Fibroblast of villous mesenchyme (primary cell): ENCODE results near the gene CD79A. TPM values are rescaled to one million over a fixed set of nuclear protein-coding genes. Genes with fewer than 3 reads are reported as not detected.

ENCODE experiments used
- DNase-seq: peaks from one replicate; pipeline ENCODE4 v3.0.0-alpha.2; 2010; ENCODE audit warnings: low read depth
- H3K4me3 ChIP-seq: 2 replicates; pipeline ENCODE4 v1.5.1; 2011; ENCODE audit warnings: low read depth, mild to moderate bottlenecking, low read length
- total RNA-seq: library from RNA; depleted of rRNA; stranded (reverse); fragments of >200 nt; gene quantifications from 2 replicates; pipeline ENCODE4 v1.2.3, GENCODE V29; 2012
- TF ChIP-seq, protein P1 (sequence below): IDR thresholded peaks from 2 replicates; pipeline ENCODE4 v1.5.1; 2012; ENCODE audit warnings: low read depth, mild to moderate bottlenecking, low read length; ENCODE audit not compliant: insufficient read depth

The CD79A gene
- total RNA-seq, result not detected in 2 replicates

DNA sequence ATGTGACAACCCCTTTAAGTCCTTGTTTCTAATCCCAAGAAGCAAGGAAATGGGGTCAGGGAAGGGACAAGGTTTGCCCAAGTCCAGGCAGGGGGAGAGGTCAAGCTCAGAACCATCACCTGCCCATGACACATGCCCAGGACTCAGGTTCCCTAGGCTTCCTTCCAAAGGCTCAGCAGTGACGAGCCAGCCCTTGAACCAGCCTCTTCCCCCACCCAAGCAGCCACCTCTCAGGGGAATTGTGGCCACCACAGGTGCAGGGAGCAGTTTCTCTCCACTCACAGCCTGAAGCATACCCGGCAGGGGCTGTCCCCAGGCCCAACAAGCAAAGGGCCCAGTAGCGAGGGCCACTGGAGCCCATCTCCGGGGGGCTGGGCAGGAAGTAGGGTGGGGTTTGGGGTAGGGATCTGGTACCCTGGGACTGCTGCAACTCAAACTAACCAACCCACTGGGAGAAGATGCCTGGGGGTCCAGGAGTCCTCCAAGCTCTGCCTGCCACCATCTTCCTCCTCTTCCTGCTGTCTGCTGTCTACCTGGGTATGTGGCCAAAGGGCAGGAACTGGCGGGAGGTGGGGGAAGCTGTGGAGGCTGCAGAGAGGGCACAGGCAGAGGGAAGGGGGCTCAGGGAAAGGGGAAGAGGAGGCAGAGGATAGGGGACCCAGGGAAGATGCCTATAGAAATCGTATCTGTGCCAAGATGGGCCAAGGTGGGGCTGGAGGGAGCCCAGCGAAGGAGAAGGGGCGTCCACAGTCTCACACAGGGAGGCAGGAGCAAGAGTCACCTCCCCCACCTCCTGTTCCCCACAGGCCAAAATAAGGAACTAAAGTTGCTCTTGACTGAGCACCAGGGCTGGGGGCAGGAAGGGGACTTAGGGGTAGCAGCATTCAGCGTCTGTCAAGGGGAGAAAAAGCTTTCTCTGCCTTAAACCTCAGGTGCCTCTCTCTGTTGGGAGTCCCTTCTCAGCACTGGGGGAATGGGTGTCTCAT lies at the start of gene CD79A:
Gene CD79A (plus strand): TSS at position 433 of the 986 bp plus-strand sequence. CDS start 26 bp downstream, at position 459.
- no peak for DNase-seq
- H3K4me3 ChIP-seq, result no peak within 1 kb of the TSS
- TF ChIP-seq, protein P1, sequence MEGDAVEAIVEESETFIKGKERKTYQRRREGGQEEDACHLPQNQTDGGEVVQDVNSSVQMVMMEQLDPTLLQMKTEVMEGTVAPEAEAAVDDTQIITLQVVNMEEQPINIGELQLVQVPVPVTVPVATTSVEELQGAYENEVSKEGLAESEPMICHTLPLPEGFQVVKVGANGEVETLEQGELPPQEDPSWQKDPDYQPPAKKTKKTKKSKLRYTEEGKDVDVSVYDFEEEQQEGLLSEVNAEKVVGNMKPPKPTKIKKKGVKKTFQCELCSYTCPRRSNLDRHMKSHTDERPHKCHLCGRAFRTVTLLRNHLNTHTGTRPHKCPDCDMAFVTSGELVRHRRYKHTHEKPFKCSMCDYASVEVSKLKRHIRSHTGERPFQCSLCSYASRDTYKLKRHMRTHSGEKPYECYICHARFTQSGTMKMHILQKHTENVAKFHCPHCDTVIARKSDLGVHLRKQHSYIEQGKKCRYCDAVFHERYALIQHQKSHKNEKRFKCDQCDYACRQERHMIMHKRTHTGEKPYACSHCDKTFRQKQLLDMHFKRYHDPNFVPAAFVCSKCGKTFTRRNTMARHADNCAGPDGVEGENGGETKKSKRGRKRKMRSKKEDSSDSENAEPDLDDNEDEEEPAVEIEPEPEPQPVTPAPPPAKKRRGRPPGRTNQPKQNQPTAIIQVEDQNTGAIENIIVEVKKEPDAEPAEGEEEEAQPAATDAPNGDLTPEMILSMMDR, result no peak

GRCh38 chr19:41837981-41838708 lies 38.9 kb upstream of the CD79A start:
- no peak for DNase-seq
- H3K4me3 ChIP-seq, result no peak overlapping the region
- TF ChIP-seq, protein P1, result no peak

GRCh38 chr19:41839211-41839610 lies 37.9 kb upstream of the CD79A start:
- no peak for DNase-seq
- no peak overlapping the region for H3K4me3 ChIP-seq
- TF ChIP-seq, protein P1, result no peak

GRCh38 chr19:41843371-41843770 lies 33.7 kb upstream of the CD79A start:
- H3K4me3 ChIP-seq, result no peak overlapping the region
- TF ChIP-seq, protein P1, result no peak
- DNase-seq, result no peak

DNA sequence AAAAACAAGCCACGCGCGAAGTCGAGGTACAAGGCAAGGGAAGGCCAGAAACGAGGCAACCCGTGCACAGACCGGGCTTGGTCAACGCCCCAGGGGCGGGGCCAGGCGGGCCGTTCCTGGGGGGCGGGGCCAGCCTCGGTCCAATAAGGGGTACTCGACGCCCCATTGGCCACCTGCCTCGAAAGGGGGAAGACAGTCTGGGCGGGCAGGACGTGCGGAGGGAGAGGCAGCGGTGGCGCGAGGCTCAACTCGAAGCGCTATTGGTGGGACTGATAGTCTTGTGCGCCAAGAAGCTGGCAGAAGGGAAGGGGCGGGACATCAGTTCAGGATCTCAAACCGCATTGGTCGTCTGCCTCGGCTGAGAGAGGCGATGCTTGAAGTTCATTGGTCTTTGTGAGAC lies 32.5 kb upstream of the CD79A start, which contains the start of gene LYPD4:
Gene LYPD4 (minus strand): TSS at position 83 of the 400 bp plus-strand sequence. CDS start 5,398 bp downstream, outside the sequence.
- H3K4me3 ChIP-seq, result no peak within 1 kb of the TSS
- DNase-seq, result no peak
- TF ChIP-seq, protein P1, result no peak

DNA sequence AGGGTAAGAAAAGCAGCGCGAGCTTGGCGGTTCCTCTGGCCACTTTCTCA lies 32.3 kb upstream of the CD79A start, which contains the start of gene DMRTC2:
Gene DMRTC2 (plus strand): TSS at position 42 of the 50 bp plus-strand sequence. CDS start 2,387 bp downstream, outside the sequence.
- DNase-seq, result no peak
- TF ChIP-seq, protein P1, result no peak
- H3K4me3 ChIP-seq, result no peak within 1 kb of the TSS
